Esophagus squamous epithelium (tissue), 4 donors: ENCODE data around the gene SBNO2.

Source experiments
- POLR2A ChIP-seq, 4 donors: fragments of 450-650 bp; IDR thresholded peaks; one replicate each; pipeline ENCODE4 v1.6.1; 2017; ENCODE audit warnings: antibody characterized with exemption in 4 of 4, mild to moderate bottlenecking in 4 of 4, moderate library complexity in 3 of 4
- TF ChIP-seq, protein P1 (sequence below), 6 experiments: fragments of 450-650 bp in 4 of 6; fragments of 200-600 bp in 2 of 6; sonication (generic) in 2 of 6; IDR thresholded peaks; one replicate each; pipeline ENCODE4 v1.5.1; 2016 to 2019; ENCODE audit warnings: antibody characterized with exemption in 6 of 6, mild to moderate bottlenecking in 4 of 6, moderate library complexity in 4 of 6

DNA sequence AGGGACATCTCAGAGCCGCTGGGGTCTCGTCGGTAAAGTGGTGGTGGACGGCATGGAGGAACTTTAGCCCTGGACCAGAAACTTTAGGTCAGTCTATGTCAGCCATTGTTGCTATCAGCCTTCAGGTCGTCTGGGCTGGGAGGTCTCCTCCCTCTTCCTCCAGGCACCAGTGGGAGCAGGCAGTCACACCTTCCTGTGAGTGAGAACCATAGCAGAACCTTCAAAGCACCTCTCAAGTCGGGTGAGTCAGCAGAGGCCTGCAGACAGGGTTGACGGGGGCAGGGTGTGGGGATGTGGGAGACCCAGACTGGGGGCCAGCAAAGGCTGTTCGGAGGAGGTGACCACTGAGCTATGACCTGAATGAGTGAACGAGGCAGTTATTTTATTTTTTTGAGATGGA is 15.4 kb upstream of the SBNO2 start:
- TF ChIP-seq POLR2A (IDR thresholded peaks at IDR 0.05), result no peak
- TF ChIP-seq, protein P1, sequence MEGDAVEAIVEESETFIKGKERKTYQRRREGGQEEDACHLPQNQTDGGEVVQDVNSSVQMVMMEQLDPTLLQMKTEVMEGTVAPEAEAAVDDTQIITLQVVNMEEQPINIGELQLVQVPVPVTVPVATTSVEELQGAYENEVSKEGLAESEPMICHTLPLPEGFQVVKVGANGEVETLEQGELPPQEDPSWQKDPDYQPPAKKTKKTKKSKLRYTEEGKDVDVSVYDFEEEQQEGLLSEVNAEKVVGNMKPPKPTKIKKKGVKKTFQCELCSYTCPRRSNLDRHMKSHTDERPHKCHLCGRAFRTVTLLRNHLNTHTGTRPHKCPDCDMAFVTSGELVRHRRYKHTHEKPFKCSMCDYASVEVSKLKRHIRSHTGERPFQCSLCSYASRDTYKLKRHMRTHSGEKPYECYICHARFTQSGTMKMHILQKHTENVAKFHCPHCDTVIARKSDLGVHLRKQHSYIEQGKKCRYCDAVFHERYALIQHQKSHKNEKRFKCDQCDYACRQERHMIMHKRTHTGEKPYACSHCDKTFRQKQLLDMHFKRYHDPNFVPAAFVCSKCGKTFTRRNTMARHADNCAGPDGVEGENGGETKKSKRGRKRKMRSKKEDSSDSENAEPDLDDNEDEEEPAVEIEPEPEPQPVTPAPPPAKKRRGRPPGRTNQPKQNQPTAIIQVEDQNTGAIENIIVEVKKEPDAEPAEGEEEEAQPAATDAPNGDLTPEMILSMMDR (IDR thresholded peaks at IDR 0.05), result no peak
